Measurements from ENCODE around the gene UNC80. TPM values are rescaled to one million over a fixed set of nuclear protein-coding genes. Genes with fewer than 3 reads are reported as not detected.

UNC80 gene
- total and polyA plus RNA-seq, 2 donors (not counting 1 experiment from before 2014, with no cell fraction given), result under 0.01 TPM; not detected in 1

GRCh38 chr2:209993968-209994367, 222.3 kb downstream of the UNC80 start:
- Histone ChIP-seq H3K9me3 (ENCODE audit: control insufficient read depth, insufficient read depth, low read depth, low read length) (no peaks in the 10 kb centered on the region), H3K4me2 (ENCODE audit: extremely low read depth, insufficient read depth, low read length) (no peak overlapping the region), H3K9ac (ENCODE audit: insufficient read depth, low read length) (no peak overlapping the region), H4K20me1 (ENCODE audit: control insufficient read depth, extremely low read depth, insufficient read depth, low read length) (no peaks in the 10 kb centered on the region), H3K79me2 (ENCODE audit: control insufficient read depth, insufficient read depth, low read length) (no peaks in the 10 kb centered on the region), H3K4me1 (ENCODE audit: control insufficient read depth, extremely low read depth, insufficient read depth, low read length) (no peaks in the 10 kb centered on the region), H3K27ac (ENCODE audit: insufficient read depth, low read length) (no peak overlapping the region), H2AFZ (ENCODE audit: low read length) (no peak overlapping the region), H3K36me3 (ENCODE audit: control insufficient read depth, insufficient read depth, low read length) (no peaks in the 10 kb centered on the region), H3K4me3 (replicated peaks in 1 of 4; ENCODE audit: control extremely low read depth in 1 of 4, insufficient read depth in 1 of 4, low read depth in 3 of 4, low read length in 4 of 4) (no peak overlapping the region), H3K27me3 (ENCODE audit: control insufficient read depth, insufficient read depth, low read length) (no peaks in the 10 kb centered on the region)
- no peak for DNase-seq (ENCODE audit: low read depth in 2 of 2)
- TF ChIP-seq EZH2 (IDR thresholded peaks at IDR 0.05; ENCODE audit: low read length, missing control alignments) (no peak), CTCF (conservative IDR thresholded peaks at IDR 0.05 in 1 of 2, IDR thresholded peaks at IDR 0.05 in 1 of 2; ENCODE audit: low read depth in 1 of 2, low read length in 2 of 2) (no peak)

GRCh38 chr2:209998596-209998995, 227.0 kb downstream of the UNC80 start:
- Histone ChIP-seq H4K20me1 (ENCODE audit: control insufficient read depth, extremely low read depth, insufficient read depth, low read length) (no peaks in the 10 kb centered on the region), H3K36me3 (ENCODE audit: control insufficient read depth, insufficient read depth, low read length) (no peaks in the 10 kb centered on the region), H3K4me3 (replicated peaks in 1 of 4; ENCODE audit: control extremely low read depth in 1 of 4, insufficient read depth in 1 of 4, low read depth in 3 of 4, low read length in 4 of 4) (no peak overlapping the region), H3K27me3 (ENCODE audit: control insufficient read depth, insufficient read depth, low read length) (no peaks in the 10 kb centered on the region), H3K4me2 (ENCODE audit: extremely low read depth, insufficient read depth, low read length) (no peak overlapping the region), H3K79me2 (ENCODE audit: control insufficient read depth, insufficient read depth, low read length) (peaks cover 12% of the 10 kb centered on the region), H2AFZ (ENCODE audit: low read length) (no peak overlapping the region), H3K27ac (ENCODE audit: insufficient read depth, low read length) (no peak overlapping the region), H3K9me3 (ENCODE audit: control insufficient read depth, insufficient read depth, low read depth, low read length) (no peaks in the 10 kb centered on the region), H3K9ac (ENCODE audit: insufficient read depth, low read length) (no peak overlapping the region), H3K4me1 (ENCODE audit: control insufficient read depth, extremely low read depth, insufficient read depth, low read length) (no peaks in the 10 kb centered on the region)
- TF ChIP-seq CTCF (conservative IDR thresholded peaks at IDR 0.05 in 1 of 2, IDR thresholded peaks at IDR 0.05 in 1 of 2; ENCODE audit: low read depth in 1 of 2, low read length in 2 of 2) (no peak), EZH2 (IDR thresholded peaks at IDR 0.05; ENCODE audit: low read length, missing control alignments) (no peak)
- DNase-seq (ENCODE audit: low read depth in 2 of 2), result no peak

GRCh38 chr2:210000464-210001324, 229.1 kb downstream of the UNC80 start:
- no peaks in the 10 kb centered on the region for H3K27me3 ChIP-seq (ENCODE audit: control insufficient read depth, insufficient read depth, low read length)
- H3K4me2 ChIP-seq (ENCODE audit: extremely low read depth, insufficient read depth, low read length), result no peak overlapping the region
- no peak for TF ChIP-seq EZH2 (IDR thresholded peaks at IDR 0.05; ENCODE audit: low read length, missing control alignments)
- peaks cover 32% of the 10 kb centered on the region for H3K79me2 ChIP-seq (ENCODE audit: control insufficient read depth, insufficient read depth, low read length)
- H3K9me3 ChIP-seq (ENCODE audit: control insufficient read depth, insufficient read depth, low read depth, low read length), result no peaks in the 10 kb centered on the region
- H2AFZ ChIP-seq (ENCODE audit: low read length), result no peak overlapping the region
- peaks cover 2% of the 10 kb centered on the region for H3K4me1 ChIP-seq (ENCODE audit: control insufficient read depth, extremely low read depth, insufficient read depth, low read length)
- no peaks in the 10 kb centered on the region for H4K20me1 ChIP-seq (ENCODE audit: control insufficient read depth, extremely low read depth, insufficient read depth, low read length)
- no peak overlapping the region for H3K4me3 ChIP-seq (replicated peaks in 1 of 4; ENCODE audit: control extremely low read depth in 1 of 4, insufficient read depth in 1 of 4, low read depth in 3 of 4, low read length in 4 of 4)
- DNase-seq (ENCODE audit: low read depth in 2 of 2), result no peak
- no peak overlapping the region for H3K9ac ChIP-seq (ENCODE audit: insufficient read depth, low read length)
- H3K36me3 ChIP-seq (ENCODE audit: control insufficient read depth, insufficient read depth, low read length), result no peaks in the 10 kb centered on the region
- no peak overlapping the region for H3K27ac ChIP-seq (ENCODE audit: insufficient read depth, low read length)
